ENCODE measurements around the gene GAS1. TPM values are rescaled to one million over a fixed set of nuclear protein-coding genes. Genes with fewer than 3 reads are reported as not detected.

GAS1 gene
- total RNA-seq, 1 donor from 2014 or later, result 2.6 TPM

GRCh38 chr9:86943201-86944113 lies 3.8 kb downstream of the GAS1 start:
- DNase-seq (ENCODE audit: low read depth), result no peak
- Histone ChIP-seq H3K36me3 (ENCODE audit: control insufficient read depth, insufficient read depth, low read length) (no peaks in the 10 kb centered on the region), H3K27me3 (ENCODE audit: control insufficient read depth, insufficient read depth, low read length) (peaks cover 25% of the 10 kb centered on the region), H3K4me3 (ENCODE audit: low read depth, low read length) (no peak overlapping the region)
- FAIRE-seq, result peak; percentile 13
- TF ChIP-seq, protein P1, sequence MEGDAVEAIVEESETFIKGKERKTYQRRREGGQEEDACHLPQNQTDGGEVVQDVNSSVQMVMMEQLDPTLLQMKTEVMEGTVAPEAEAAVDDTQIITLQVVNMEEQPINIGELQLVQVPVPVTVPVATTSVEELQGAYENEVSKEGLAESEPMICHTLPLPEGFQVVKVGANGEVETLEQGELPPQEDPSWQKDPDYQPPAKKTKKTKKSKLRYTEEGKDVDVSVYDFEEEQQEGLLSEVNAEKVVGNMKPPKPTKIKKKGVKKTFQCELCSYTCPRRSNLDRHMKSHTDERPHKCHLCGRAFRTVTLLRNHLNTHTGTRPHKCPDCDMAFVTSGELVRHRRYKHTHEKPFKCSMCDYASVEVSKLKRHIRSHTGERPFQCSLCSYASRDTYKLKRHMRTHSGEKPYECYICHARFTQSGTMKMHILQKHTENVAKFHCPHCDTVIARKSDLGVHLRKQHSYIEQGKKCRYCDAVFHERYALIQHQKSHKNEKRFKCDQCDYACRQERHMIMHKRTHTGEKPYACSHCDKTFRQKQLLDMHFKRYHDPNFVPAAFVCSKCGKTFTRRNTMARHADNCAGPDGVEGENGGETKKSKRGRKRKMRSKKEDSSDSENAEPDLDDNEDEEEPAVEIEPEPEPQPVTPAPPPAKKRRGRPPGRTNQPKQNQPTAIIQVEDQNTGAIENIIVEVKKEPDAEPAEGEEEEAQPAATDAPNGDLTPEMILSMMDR (IDR thresholded peaks at IDR 0.05; ENCODE audit: insufficient read depth, low read length, severe bottlenecking), result no peak

- Histone ChIP-seq H3K4me3 (ENCODE audit: low read depth, low read length) (no peak overlapping the region), H3K27me3 (ENCODE audit: control insufficient read depth, insufficient read depth, low read length) (peaks cover 25% of the 10 kb centered on the region), H3K36me3 (ENCODE audit: control insufficient read depth, insufficient read depth, low read length) (no peaks in the 10 kb centered on the region)
- no peak for DNase-seq (ENCODE audit: low read depth)
- no peak for FAIRE-seq
- TF ChIP-seq, protein P1 (IDR thresholded peaks at IDR 0.05; ENCODE audit: insufficient read depth, low read length, severe bottlenecking), result no peak
Observed at GRCh38 chr9:86942281-86943200, 4.8 kb downstream of the GAS1 start.

GRCh38 chr9:86941197-86941596 lies 6.1 kb downstream of the GAS1 start:
- Histone ChIP-seq H3K27me3 (ENCODE audit: control insufficient read depth, insufficient read depth, low read length) (peaks cover 25% of the 10 kb centered on the region), H3K4me3 (ENCODE audit: low read depth, low read length) (no peak overlapping the region), H3K36me3 (ENCODE audit: control insufficient read depth, insufficient read depth, low read length) (no peaks in the 10 kb centered on the region)
- TF ChIP-seq, protein P1 (IDR thresholded peaks at IDR 0.05; ENCODE audit: insufficient read depth, low read length, severe bottlenecking), result no peak
- FAIRE-seq, result no peak
- DNase-seq (ENCODE audit: low read depth), result no peak

DNA sequence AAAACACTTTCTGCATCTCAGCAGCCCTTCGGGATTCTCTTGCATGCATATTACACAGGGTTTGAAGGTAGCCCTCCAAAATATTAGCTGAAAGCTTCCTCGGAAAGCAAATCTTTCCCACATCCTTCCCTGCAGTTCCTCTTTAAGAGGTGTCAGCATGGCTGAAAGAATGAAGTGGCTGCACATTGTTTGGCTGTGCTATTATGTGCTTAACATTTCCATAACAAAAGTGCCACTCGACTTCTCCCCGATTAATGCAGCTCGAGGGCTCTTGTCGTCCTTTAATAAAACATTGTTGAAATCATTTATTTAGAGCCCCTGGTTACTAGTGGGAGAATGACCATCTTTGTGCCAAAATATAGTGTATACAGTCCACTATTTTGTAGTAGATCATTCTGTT lies 6.5 kb downstream of the GAS1 start:
- peaks cover 25% of the 10 kb centered on the region for H3K27me3 ChIP-seq (ENCODE audit: control insufficient read depth, insufficient read depth, low read length)
- no peaks in the 10 kb centered on the region for H3K36me3 ChIP-seq (ENCODE audit: control insufficient read depth, insufficient read depth, low read length)
- FAIRE-seq, result no peak
- H3K4me3 ChIP-seq (ENCODE audit: low read depth, low read length), result no peak overlapping the region
- DNase-seq (ENCODE audit: low read depth), result no peak
- TF ChIP-seq, protein P1 (IDR thresholded peaks at IDR 0.05; ENCODE audit: insufficient read depth, low read length, severe bottlenecking), result no peak

- Histone ChIP-seq H3K4me3 (ENCODE audit: low read depth, low read length) (no peak overlapping the region), H3K27me3 (ENCODE audit: control insufficient read depth, insufficient read depth, low read length) (peaks cover 25% of the 10 kb centered on the region), H3K36me3 (ENCODE audit: control insufficient read depth, insufficient read depth, low read length) (no peaks in the 10 kb centered on the region)
- TF ChIP-seq, protein P1 (IDR thresholded peaks at IDR 0.05; ENCODE audit: insufficient read depth, low read length, severe bottlenecking), result no peak
- no peak for DNase-seq (ENCODE audit: low read depth)
- no peak for FAIRE-seq
Observed at GRCh38 chr9:86939891-86940290, 7.4 kb downstream of the GAS1 start.

Measured in bronchial epithelial cell (primary cell).